8988T (cell line): Measurements from ENCODE around the gene CEP78.

Experiments
- DNase-seq: peaks from one replicate; pipeline ENCODE4 v3.0.0; 2011

CEP78 gene

DNA sequence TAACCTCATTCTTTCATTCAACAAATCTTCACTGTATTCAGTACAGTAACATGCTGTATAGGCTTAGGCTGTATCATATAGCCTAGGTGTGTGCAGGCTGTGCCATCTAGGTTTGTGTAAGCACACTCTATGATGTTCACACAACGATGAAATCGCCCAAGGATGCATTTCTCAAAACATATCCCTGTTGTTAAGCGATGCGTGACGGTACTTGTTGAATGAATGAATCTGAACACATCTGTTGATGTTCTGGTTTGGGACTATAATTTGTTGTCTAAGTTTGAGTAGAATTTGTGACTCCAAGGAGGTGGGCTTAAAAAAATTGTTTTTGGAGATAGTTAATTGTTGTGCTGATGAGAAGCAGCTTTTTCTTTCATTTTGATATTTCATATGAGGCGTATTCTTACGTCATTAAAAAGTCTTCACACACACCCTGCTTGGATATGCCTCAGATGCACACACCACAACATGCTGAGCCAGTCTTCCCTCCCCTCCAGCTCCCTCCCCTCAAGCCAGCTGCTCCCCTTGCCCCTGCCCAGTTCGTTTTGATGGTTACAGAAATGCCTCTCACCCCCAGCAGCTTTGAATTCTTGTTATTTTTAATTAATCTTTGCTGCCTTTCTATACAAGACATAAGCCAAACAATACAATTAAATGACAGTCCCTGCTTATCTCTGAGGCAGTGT lies 55.5 kb downstream of the CEP78 start:
- no peak for DNase-seq

DNA sequence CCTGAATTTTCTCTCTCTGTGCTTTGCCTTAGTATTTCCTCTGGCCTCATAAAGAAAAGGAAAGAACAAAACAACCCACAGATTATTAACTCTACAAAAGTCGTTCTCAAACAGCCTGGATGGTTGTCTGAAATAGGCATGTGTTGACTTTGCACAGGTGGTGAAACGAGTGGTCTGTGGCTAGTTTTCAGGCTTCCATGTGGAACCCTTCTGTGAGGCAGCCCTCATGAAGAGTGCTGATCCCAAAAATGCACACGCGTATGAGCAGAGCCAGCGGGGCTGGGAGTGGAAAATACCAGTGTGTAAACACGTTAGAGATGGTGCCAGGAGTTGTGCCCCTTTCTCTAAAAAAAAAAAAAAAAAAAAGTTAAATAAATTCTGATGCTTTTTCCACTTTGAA lies 56.2 kb downstream of the CEP78 start:
- no peak for DNase-seq

DNA sequence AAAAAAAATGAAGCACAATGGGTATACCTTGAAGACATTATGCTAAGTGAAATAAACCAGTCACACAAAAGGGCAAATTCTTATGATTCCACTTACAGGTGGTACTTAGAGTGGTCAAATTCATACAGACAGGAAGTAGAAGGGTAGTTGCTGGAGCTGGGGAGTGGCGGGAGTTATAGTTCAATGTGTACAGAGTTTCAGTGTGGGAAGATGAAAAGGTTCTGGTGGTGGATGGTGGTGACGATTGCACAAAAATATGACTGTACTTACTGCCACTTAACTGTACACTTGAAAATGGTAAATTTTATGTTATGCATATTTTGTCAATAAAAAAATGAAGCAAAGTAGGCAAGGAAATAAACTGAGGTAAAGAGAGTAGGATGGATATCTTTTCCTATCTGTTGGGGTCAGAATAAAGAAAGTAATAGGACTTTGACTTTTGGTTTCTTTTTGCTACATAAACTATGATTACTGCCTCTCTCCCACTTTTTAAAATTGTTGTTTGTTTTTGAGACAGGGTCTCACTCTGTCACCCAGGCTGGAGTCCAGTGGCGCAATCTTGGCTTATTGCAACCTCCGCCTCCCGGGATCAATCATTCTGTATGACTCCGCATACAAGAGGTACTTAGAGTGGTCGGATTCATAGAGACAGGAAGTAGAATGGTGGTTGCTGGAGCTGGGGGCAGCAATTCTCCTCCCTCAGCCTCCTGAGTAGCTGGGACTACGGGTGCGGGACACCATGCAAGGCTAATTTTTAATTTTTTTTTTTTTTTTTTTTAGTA lies 57.0 kb downstream of the CEP78 start:
- DNase-seq: no peak

- no peak for DNase-seq
Measured at GRCh38 chr9:78294290-78295176, 58.7 kb downstream of the CEP78 start.

DNA sequence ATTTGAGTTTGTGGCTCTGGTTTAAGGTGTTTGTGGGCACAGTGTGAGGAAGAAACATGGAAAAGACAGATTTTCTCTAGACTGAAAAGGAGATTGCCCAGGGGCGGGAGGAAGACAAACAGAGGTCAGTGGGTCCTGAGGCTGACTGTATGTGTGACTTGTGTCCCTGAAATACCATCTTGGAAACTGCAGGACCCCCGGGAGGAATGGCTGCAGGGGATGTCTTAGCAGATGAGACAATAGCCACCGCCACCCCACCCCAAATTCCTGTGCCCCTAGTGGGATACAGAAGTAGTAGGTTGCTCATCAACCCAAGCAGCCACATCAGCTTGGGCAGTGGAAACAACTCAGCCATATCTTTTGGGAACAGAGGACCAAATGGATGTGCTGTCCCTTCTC lies 59.3 kb downstream of the CEP78 start:
- DNase-seq: no peak

- no peak for DNase-seq
Measured at GRCh38 chr9:78295731-78296130, 59.9 kb downstream of the CEP78 start.

GRCh38 chr9:78296201-78296892 lies 60.5 kb downstream of the CEP78 start:
- no peak for DNase-seq

DNA sequence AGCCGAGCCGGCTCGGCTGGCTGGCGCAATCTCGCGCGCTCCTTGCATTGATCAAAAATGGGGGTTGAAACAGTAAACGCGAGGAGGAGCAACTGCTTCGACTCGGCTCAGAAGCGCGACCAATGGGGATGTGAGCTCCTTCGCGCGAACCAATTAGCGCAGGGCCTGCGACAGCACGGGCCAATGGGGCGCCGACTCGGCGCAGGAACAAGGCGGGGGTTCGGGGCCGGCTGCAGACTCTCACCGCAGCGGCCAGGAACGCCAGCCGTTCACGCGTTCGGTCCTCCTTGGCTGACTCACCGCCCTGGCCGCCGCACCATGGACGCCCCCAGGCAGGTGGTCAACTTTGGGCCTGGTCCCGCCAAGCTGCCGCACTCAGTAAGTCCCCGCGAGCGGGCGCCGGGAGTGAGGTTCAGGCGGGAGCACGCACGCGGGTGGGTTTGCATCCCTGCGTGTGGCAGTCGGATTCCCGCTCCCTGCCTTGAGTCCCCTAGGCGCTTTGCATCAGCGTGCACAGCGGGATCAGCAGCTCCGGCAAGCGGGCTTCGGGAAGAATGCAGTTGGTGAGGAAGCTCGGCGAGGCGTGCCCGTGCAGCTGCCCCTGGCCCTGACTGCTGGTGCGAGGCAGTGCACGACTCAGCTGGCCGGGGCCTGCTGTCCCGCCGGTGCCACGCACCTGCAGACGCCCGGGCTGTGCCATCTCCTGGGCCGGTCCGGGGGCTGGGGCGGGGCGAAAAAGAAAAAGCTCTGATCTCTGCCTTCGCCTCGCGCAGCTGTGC lies 61.2 kb downstream of the CEP78 start, which contains the start of gene PSAT1:
Gene PSAT1 (plus strand): TSS at position 233 of the 779 bp plus-strand sequence. CDS start 86 bp downstream, at position 319.
- DNase-seq: peak; percentile 90

DNA sequence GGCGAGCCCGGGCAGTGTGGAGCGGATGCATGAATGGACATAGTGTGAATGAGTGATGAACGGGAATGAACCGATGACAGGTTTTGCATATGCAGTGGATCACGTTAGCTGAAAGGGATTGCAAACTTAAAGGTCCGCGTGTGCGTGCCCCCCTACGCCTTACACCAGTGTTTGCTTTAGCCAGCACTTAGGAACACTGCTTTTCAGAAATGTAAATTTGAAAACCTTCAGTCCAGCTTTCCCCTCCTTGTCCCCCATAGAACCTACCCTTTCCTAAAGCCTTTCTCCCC lies 61.7 kb downstream of the CEP78 start:
- DNase-seq: no peak

DNA sequence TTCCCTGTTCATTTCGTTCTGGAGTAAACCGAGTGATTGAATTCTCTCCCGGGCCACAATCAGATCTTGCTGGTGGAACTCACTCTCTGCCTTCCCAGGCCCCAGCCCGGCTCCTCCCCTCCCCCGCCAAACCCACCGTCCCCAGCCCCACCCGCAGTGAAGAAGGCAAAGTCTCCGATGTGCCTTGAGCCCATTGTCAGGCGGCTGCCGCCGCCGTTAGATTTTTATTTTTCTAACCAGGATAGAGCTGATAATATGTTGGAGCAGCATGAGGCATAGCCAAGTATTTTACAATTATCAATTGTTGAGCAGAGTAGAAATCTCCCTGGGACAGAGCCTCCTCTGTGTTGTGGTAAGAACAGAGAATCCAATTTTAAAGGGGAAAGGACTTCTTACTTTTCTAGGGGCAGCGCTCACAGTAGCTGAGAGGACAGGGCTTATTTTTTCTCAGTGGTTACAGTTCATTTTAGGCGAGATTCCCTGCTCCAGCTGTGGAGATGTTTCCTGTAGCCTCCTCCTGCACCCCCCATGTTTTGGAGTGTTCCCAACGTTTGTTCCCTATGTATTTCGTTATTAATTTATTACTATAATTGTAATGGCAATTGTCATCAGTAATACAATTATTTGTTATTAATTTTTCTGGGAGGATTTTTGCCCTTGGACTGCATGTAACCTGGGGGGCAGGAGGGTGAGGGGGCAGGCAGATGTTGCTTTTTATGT lies 62.3 kb downstream of the CEP78 start:
- no peak for DNase-seq

GRCh38 chr9:78300209-78300608 lies 64.3 kb downstream of the CEP78 start:
- no peak for DNase-seq

DNA sequence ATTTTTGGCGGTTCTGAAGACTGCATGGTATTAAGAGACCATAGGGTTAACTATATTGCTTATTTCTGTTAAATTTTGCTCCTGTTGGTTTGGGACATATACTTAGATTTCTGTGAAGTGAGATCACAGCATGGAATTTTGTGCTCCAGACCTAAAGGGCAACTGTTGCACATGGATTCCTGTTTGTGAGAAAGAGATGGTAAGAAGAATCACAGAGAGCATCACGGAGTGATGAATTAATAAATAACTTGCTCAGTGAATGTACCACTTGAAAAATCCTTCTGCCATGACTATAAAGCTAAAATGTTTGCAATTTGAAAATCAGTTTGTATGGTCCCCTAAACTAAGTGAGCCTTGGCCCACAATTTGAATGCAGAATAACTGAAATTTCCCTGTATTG lies 65.6 kb downstream of the CEP78 start:
- no peak for DNase-seq

- no peak for DNase-seq
Measured at GRCh38 chr9:78303377-78304062, 67.6 kb downstream of the CEP78 start.

DNA sequence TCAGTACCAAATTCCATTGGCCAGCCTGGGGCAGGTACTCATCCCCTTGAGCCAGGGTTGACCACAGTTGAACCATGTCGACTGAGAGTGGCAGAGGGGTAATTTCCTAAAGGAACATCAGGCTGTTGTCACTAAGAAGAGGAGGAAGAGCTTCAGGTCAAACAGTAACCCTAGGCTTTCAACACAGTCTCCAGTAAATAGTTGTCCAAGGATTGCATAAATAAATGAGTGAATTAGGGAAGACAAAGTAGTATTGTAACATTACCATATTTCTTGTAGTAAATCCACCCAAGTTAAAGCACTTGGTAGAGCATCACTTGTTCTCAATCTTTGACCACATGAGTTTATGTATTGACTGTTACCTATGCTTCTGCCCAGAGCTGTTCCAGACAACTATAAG lies 68.5 kb downstream of the CEP78 start:
- DNase-seq: no peak

GRCh38 chr9:78306222-78307076 lies 70.6 kb downstream of the CEP78 start:
- no peak for DNase-seq

DNA sequence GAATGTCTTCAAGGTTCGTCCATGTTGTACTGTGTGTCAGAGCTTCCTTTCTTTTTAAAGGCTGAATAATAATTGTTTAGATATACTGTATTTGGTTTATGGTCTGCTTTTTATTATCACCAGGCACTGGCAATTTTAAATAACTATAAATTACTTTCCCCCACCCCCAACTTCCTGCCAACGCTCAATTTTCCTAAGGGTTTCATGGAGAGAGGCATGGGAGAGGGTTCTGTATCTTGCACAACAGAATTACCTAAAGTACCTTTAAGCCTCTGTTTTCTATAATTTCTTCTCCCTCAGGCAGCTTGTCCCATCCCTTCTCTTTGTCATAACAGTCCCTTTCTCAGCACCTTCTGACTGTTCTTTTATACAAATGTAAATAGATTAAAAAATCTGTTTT lies 71.5 kb downstream of the CEP78 start:
- no peak for DNase-seq

- no peak for DNase-seq
Measured at GRCh38 chr9:78309066-78309465, 73.2 kb downstream of the CEP78 start.

DNA sequence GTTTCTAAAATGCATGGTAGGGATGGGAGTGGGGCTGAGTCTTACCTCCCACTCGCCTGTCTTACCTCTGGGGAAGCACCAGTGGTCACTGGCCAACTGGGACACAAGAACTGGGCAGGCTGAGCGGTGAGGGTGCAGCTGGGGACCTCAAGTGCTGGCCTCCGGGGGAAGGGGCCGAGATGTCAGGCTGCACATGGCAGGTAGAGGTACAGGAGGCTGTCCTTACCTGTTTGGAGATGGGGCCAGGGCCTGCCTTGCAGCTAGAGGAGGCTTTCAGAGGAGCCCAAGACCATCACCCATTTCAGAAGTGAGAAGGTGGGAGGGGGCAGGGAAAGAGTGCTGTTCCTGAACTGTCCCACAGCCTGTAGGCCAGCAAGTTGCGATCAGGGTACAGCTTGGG lies 75.2 kb downstream of the CEP78 start:
- no peak for DNase-seq

- no peak for DNase-seq
Measured at GRCh38 chr9:78311886-78312524, 76.1 kb downstream of the CEP78 start.
